KMS-11 (cell line): ENCODE data around the gene OR52H1.

Experiments
- H2AFZ ChIP-seq: fragments of 200-600 bp; sonication (generic); 2 replicates; pipeline ENCODE4 v1.6.1; 2016; ENCODE audit warnings: antibody characterized with exemption, mixed run types, low read depth
- H3K27ac ChIP-seq: fragments of 200-600 bp; sonication (generic); 2 replicates; pipeline ENCODE4 v1.6.1; 2016; ENCODE audit warnings: mild to moderate bottlenecking, mixed run types
- H3K27me3 ChIP-seq: fragments of 200-600 bp; sonication (generic); 2 replicates; pipeline ENCODE4 v1.6.1; 2017; ENCODE audit warnings: mild to moderate bottlenecking, low read depth, mixed run types, moderate library complexity; ENCODE audit not compliant: insufficient read depth
- H3K36me3 ChIP-seq: fragments of 200-600 bp; sonication (generic); 2 replicates; pipeline ENCODE4 v1.6.1; 2017; ENCODE audit warnings: mild to moderate bottlenecking, mixed run types; ENCODE audit not compliant: insufficient read depth
- H3K4me1 ChIP-seq: fragments of 200-600 bp; sonication (generic); 2 replicates; pipeline ENCODE4 v1.6.1; 2016; ENCODE audit warnings: mild to moderate bottlenecking, low read depth, mixed run types; ENCODE audit not compliant: poor library complexity, severe bottlenecking
- H3K4me2 ChIP-seq: fragments of 200-600 bp; sonication (generic); 2 replicates; pipeline ENCODE4 v1.7.0; 2016; ENCODE audit warnings: mild to moderate bottlenecking, mixed run types
- H3K4me3 ChIP-seq: fragments of 200-600 bp; sonication (generic); IDR thresholded peaks from 2 replicates; pipeline ENCODE4 v1.6.1; 2017; ENCODE audit warnings: low read depth, low read length, mixed read lengths; ENCODE audit not compliant: insufficient read depth
- H3K79me2 ChIP-seq: fragments of 200-600 bp; sonication (generic); 2 replicates; pipeline ENCODE4 v1.6.1; 2016; ENCODE audit warnings: low read depth, mixed run types; ENCODE audit not compliant: insufficient read depth
- H3K9ac ChIP-seq: fragments of 200-600 bp; sonication (generic); 2 replicates; pipeline ENCODE4 v1.6.1; 2016; ENCODE audit warnings: mild to moderate bottlenecking, mixed run types
- H4K20me1 ChIP-seq: fragments of 200-600 bp; sonication (generic); 2 replicates; pipeline ENCODE4 v1.6.1; 2016; ENCODE audit warnings: mild to moderate bottlenecking, mixed run types; ENCODE audit not compliant: insufficient read depth
- CTCF ChIP-seq: fragments of 200-600 bp; sonication (generic); conservative IDR thresholded peaks from 2 replicates; pipeline ENCODE4 v1.6.1; 2017; ENCODE audit warnings: low read depth, mild to moderate bottlenecking, antibody characterized with exemption, low read length, moderate library complexity, mixed read lengths

Gene OR52H1

GRCh38 chr11:5507177-5507932, 41.0 kb downstream of the OR52H1 start:
- no peak overlapping the region for H2AFZ ChIP-seq
- no peak overlapping the region for H3K9ac ChIP-seq
- H3K27ac ChIP-seq: no peak overlapping the region
- H3K27me3 ChIP-seq: no peaks in the 10 kb centered on the region
- no peaks in the 10 kb centered on the region for H3K4me1 ChIP-seq
- no peak overlapping the region for H3K4me2 ChIP-seq
- TF ChIP-seq CTCF: no peak
- H3K4me3 ChIP-seq: no peak overlapping the region
- no peaks in the 10 kb centered on the region for H3K79me2 ChIP-seq
- H4K20me1 ChIP-seq: no peaks in the 10 kb centered on the region
- no peaks in the 10 kb centered on the region for H3K36me3 ChIP-seq

GRCh38 chr11:5505363-5506048, 42.8 kb downstream of the OR52H1 start:
- H3K4me2 ChIP-seq: no peak overlapping the region
- H4K20me1 ChIP-seq: no peaks in the 10 kb centered on the region
- H3K27me3 ChIP-seq: no peaks in the 10 kb centered on the region
- H3K79me2 ChIP-seq: no peaks in the 10 kb centered on the region
- no peak for TF ChIP-seq CTCF
- no peak overlapping the region for H3K4me3 ChIP-seq
- no peaks in the 10 kb centered on the region for H3K36me3 ChIP-seq
- H3K9ac ChIP-seq: no peak overlapping the region
- no peaks in the 10 kb centered on the region for H3K4me1 ChIP-seq
- no peak overlapping the region for H3K27ac ChIP-seq
- no peak overlapping the region for H2AFZ ChIP-seq

GRCh38 chr11:5504403-5504921, 43.9 kb downstream of the OR52H1 start:
- Histone ChIP-seq H2AFZ (no peak overlapping the region), H4K20me1 (no peaks in the 10 kb centered on the region), H3K79me2 (no peaks in the 10 kb centered on the region), H3K36me3 (no peaks in the 10 kb centered on the region), H3K27me3 (no peaks in the 10 kb centered on the region), H3K27ac (no peak overlapping the region), H3K4me1 (no peaks in the 10 kb centered on the region), H3K4me3 (no peak overlapping the region), H3K9ac (no peak overlapping the region), H3K4me2 (no peak overlapping the region)
- TF ChIP-seq CTCF: no peak

- Histone ChIP-seq H3K4me2 (no peak overlapping the region), H3K9ac (no peak overlapping the region), H2AFZ (no peak overlapping the region), H3K4me3 (no peak overlapping the region), H3K79me2 (no peaks in the 10 kb centered on the region), H3K4me1 (no peaks in the 10 kb centered on the region), H3K27me3 (no peaks in the 10 kb centered on the region), H3K27ac (no peak overlapping the region), H3K36me3 (no peaks in the 10 kb centered on the region), H4K20me1 (no peaks in the 10 kb centered on the region)
- TF ChIP-seq CTCF: no peak
These were observed 47.9 kb downstream of the OR52H1 start for GRCh38 chr11:5500393-5500801.
